GM18951 (cell line): Measurements from ENCODE around the gene NOSTRIN.
"Not testable (repeated sequence)": the region's sequence is repeated elsewhere in the genome, so short reads cannot be mapped to it uniquely, and the experiment has no call there.

Experiments
- POLR2A ChIP-seq: IDR thresholded peaks from 4 replicates; pipeline ENCODE4 v1.6.1; 2011; ENCODE audit warnings: mild to moderate bottlenecking; ENCODE audit not compliant: insufficient read length, insufficient read depth; ENCODE audit errors: extremely low read depth
- in situ Hi-C: fragments of 300-500 bp; cut with MboI; formaldehyde crosslinking; loops from one replicate; pipeline ENCODE4 v1.12.0; 2022; ENCODE audit warnings: low sequenced_read_pairs, mixed read lengths, inconsistent platforms; ENCODE audit not compliant: unreplicated experiment

Gene NOSTRIN

GRCh38 chr2:168849610-168850009, 47.2 kb downstream of the NOSTRIN start:
- in situ Hi-C loops = no loop called here
- no peak for TF ChIP-seq POLR2A

GRCh38 chr2:168850846-168851245, 48.4 kb downstream of the NOSTRIN start:
- no peak for TF ChIP-seq POLR2A
- in situ Hi-C loops = no loop called here

GRCh38 chr2:168851674-168852320, 49.4 kb downstream of the NOSTRIN start:
- no peak for TF ChIP-seq POLR2A
- in situ Hi-C loops = no loop called here

- no peak for TF ChIP-seq POLR2A
- in situ Hi-C loops = no loop called here
Observed at GRCh38 chr2:168852481-168852880, 50.0 kb downstream of the NOSTRIN start.

- TF ChIP-seq POLR2A = no peak
- in situ Hi-C loops = no loop called here
Observed at GRCh38 chr2:168853471-168853870, 51.0 kb downstream of the NOSTRIN start.

- no peak for TF ChIP-seq POLR2A
- in situ Hi-C loops = no loop called here
Observed at GRCh38 chr2:168854651-168855050, 52.2 kb downstream of the NOSTRIN start.

- in situ Hi-C loops = no loop called here
- no peak for TF ChIP-seq POLR2A
Observed at GRCh38 chr2:168855601-168856000, 53.2 kb downstream of the NOSTRIN start.

GRCh38 chr2:168858146-168858545, 55.7 kb downstream of the NOSTRIN start:
- in situ Hi-C loops = no loop called here
- no peak for TF ChIP-seq POLR2A

- in situ Hi-C loops = not testable (repeated sequence)
Observed at GRCh38 chr2:168867164-168867563, 64.7 kb downstream of the NOSTRIN start.

GRCh38 chr2:168870369-168870768, 67.9 kb downstream of the NOSTRIN start:
- in situ Hi-C loops = not testable (repeated sequence)

- in situ Hi-C loops = not testable (repeated sequence)
Observed at GRCh38 chr2:168870824-168871223, 68.4 kb downstream of the NOSTRIN start.

GRCh38 chr2:168874368-168875054, 72.1 kb downstream of the NOSTRIN start:
- in situ Hi-C loops = no loop called here
- no peak for TF ChIP-seq POLR2A

GRCh38 chr2:168882163-168882562, 79.7 kb downstream of the NOSTRIN start:
- in situ Hi-C loops = not testable (repeated sequence)

- in situ Hi-C loops = no loop called here
Observed at GRCh38 chr2:168884975-168885374, 82.5 kb downstream of the NOSTRIN start.

GRCh38 chr2:168889635-168890005, 87.2 kb downstream of the NOSTRIN start:
- in situ Hi-C loops = no loop called here
- no peak for TF ChIP-seq POLR2A

More at GRCh38 chr2:168884975-168885374, 82.5 kb downstream of the NOSTRIN start:
- TF ChIP-seq POLR2A = no peak
